Measurements from ENCODE around the gene SCAI. TPM values are rescaled to one million over a fixed set of nuclear protein-coding genes. Genes with fewer than 3 reads are reported as not detected.

SCAI gene
- total RNA-seq, 1 experiment from 2014 or later, result 15.5 TPM

DNA sequence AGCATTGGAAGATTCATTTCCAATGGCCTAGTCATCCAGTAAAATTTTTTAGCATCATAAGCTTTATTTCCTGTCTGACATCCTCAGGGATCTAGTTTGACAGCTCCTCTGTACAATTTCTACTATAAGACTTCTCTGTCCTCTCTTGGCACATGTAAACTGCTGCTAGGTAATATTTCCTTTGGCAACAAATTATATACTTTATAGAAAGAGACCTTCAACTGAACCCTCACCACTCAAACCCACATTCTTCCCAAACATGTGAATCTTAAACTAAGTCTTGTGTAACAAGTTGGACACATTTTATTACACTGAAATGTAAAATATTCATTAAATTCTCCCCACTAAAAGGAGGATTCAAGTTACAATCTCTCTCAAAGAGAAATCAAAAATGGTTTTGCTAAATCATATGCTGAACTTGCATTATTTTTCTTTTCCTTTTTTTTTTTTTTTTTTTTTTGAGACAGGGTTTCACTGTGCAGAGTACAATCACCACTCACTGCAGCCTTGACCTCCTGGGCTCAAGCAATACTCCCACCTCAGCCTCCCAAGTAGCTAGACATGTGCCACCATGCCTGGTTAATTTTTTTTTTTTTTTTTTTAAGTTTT, 36.9 kb downstream of the SCAI start:
- Histone ChIP-seq H3K4ac (ENCODE audit: low read depth, low read length) (no peak overlapping the region), H2BK15ac (ENCODE audit: low read depth, low read length) (no peak overlapping the region), H3K14ac (ENCODE audit: insufficient read depth, low read length) (no peak overlapping the region), H3K18ac (ENCODE audit: insufficient read length, low read depth, low read length) (no peak overlapping the region), H3K9ac (ENCODE audit: extremely low read depth, insufficient read length, low read length) (no peak overlapping the region), H3K23me2 (ENCODE audit: insufficient read length, low read depth, low read length, poor library complexity, severe bottlenecking) (no peaks in the 10 kb centered on the region), H3K56ac (ENCODE audit: insufficient read length, low read depth, low read length) (no peak overlapping the region), H3K27ac (ENCODE audit: insufficient read length, low read depth, low read length) (no peak overlapping the region), H3K79me1 (ENCODE audit: insufficient read depth, low read depth, low read length, poor library complexity, severe bottlenecking) (peaks cover 9% of the 10 kb centered on the region), H3K4me1 (ENCODE audit: insufficient read depth, low read length) (no peaks in the 10 kb centered on the region), H2BK12ac (ENCODE audit: insufficient read length, low read depth, low read length) (no peak overlapping the region), H4K91ac (ENCODE audit: insufficient read length, low read depth, low read length) (no peak overlapping the region), H4K5ac (ENCODE audit: insufficient read length, low read depth, low read length) (no peak overlapping the region), H2AK5ac (ENCODE audit: insufficient read length, low read length) (no peak overlapping the region), H2BK5ac (ENCODE audit: insufficient read length, low read length) (no peak overlapping the region), H4K8ac (replicated peaks; ENCODE audit: insufficient read length, low read depth, low read length) (no peak overlapping the region), H2AFZ (ENCODE audit: low read length) (no peak overlapping the region), H4K20me1 (ENCODE audit: control insufficient read depth, insufficient read depth, insufficient read length) (no peaks in the 10 kb centered on the region), H3K9me3 (ENCODE audit: control insufficient read depth, low read depth, low read length) (no peaks in the 10 kb centered on the region), H2BK120ac (ENCODE audit: low read depth, low read length, poor library complexity, severe bottlenecking) (no peak overlapping the region), H3K27me3 (ENCODE audit: insufficient read depth, low read length) (no peaks in the 10 kb centered on the region), H3K23ac (ENCODE audit: insufficient read length, low read depth, low read length) (no peak overlapping the region), H3K4me2 (ENCODE audit: insufficient read depth, insufficient read length, low read length) (no peak overlapping the region), H3K79me2 (ENCODE audit: insufficient read depth, low read length) (no peaks in the 10 kb centered on the region), H2BK20ac (ENCODE audit: low read depth, low read length, poor library complexity, severe bottlenecking) (no peak overlapping the region), H3T11ph (ENCODE audit: low read length) (no peak overlapping the region)
- H3K4me1 Mint-ChIP-seq, result peaks cover 3 to 5% of the 10 kb centered on the region in 2 experiments; a peak in 1 of 4 replicates
- no peak overlapping the region for H3K27ac Mint-ChIP-seq
- no peaks in the 10 kb centered on the region for H3K27me3 Mint-ChIP-seq (ENCODE audit: low read depth)
- peaks cover 14 to 31% (median 20%) of the 10 kb centered on the region in 3 experiments; a peak in 6 of 7 replicates for H3K36me3 Mint-ChIP-seq (ENCODE audit: insufficient read depth in 1 of 3, low read depth in 3 of 3)
- peaks cover 14 to 16% of the 10 kb centered on the region in 2 experiments; a peak in 4 of 5 replicates for H3K9me3 Mint-ChIP-seq
- H3K4me3 Mint-ChIP-seq, result no peak overlapping the region
- DNase-seq, result no peak
- no peak for TF ChIP-seq CTCF (conservative IDR thresholded peaks at IDR 0.05)

Measured in H9 (cell line).